ENCODE results near the gene HGS. TPM values are rescaled to one million over a fixed set of nuclear protein-coding genes. Genes with fewer than 3 reads are reported as not detected.
A peak's percentile ranks its signal among the peaks of the same experiment; 100 is the strongest.

Gene HGS
- total and polyA plus RNA-seq, 2 of the 13 experiments (the other 11 are each of a cell fraction or from before 2014, with no cell fraction given), result 73.3 to 78.1 TPM

DNA sequence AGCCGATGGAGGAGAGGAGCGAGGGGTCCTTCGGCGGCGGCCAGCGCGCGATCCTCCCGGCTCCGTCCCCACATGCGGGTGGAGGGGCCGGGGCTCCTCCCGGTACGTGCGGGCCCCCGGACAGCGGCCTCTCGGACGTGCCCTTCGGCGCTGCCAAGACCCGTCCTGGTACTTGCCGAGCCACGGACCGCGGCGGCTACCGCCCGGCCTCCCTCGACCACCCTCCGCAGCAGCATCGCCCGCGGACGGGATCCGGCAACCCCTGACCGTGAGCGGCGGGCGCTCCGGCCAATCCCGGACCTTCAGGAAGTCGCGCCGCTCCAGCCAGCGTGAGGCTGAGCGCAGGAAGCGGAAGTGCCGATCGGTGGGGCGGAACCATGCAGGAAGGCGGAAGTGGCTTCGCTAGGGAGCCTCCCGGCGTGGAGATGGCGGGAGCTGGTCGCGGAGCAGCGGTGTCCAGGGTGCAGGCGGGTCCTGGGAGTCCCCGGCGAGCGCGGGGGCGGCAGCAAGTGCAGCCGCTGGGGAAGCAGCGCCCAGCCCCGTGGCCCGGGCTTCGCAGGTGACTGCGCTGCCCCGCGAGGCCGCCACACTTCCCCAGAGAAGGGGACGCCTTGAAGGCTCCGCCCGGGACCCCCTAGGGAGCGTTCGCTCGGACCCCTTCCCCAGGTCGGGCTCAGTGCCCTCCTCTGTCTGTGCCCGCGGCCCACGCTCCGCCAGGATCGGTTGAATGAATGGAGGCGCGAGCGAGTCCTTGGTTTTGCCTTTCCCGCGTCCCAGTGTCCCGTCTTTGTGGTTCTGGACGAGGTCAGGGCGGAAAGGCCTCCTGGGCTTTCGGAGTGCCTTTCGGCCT is 17.2 kb upstream of the HGS start, which contains the start of the genes CCDC137 and OXLD1 (continued):
- TF ChIP-seq, protein P1, sequence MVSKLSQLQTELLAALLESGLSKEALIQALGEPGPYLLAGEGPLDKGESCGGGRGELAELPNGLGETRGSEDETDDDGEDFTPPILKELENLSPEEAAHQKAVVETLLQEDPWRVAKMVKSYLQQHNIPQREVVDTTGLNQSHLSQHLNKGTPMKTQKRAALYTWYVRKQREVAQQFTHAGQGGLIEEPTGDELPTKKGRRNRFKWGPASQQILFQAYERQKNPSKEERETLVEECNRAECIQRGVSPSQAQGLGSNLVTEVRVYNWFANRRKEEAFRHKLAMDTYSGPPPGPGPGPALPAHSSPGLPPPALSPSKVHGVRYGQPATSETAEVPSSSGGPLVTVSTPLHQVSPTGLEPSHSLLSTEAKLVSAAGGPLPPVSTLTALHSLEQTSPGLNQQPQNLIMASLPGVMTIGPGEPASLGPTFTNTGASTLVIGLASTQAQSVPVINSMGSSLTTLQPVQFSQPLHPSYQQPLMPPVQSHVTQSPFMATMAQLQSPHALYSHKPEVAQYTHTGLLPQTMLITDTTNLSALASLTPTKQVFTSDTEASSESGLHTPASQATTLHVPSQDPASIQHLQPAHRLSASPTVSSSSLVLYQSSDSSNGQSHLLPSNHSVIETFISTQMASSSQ (IDR thresholded peaks at IDR 0.05; ENCODE audit: low read depth), result no peak
- TF ChIP-seq, protein P1 (CRISPR knock-in tag; IDR thresholded peaks at IDR 0.05; ENCODE audit: borderline replicate concordance), result peak; percentile 53; the same call in 1 of the 2 replicates
- TF ChIP-seq RFXAP (CRISPR knock-in tag; IDR thresholded peaks at IDR 0.05; ENCODE audit: borderline replicate concordance) (no peak; the same call in 1 of the 2 replicates), TERF1 (CRISPR knock-in tag; IDR thresholded peaks at IDR 0.05) (no peak), ZNF639 (CRISPR knock-in tag; conservative IDR thresholded peaks at IDR 0.05) (peak; percentile 33; the same call in 1 of the 2 replicates), ZNF136 (CRISPR knock-in tag; IDR thresholded peaks at IDR 0.05; ENCODE audit: low read depth) (peak; percentile 45; the same call in 1 of the 2 replicates), MBD4 (IDR thresholded peaks at IDR 0.05; ENCODE audit: borderline replicate concordance, low read length) (no peak)
- TF ChIP-seq, protein P2, sequence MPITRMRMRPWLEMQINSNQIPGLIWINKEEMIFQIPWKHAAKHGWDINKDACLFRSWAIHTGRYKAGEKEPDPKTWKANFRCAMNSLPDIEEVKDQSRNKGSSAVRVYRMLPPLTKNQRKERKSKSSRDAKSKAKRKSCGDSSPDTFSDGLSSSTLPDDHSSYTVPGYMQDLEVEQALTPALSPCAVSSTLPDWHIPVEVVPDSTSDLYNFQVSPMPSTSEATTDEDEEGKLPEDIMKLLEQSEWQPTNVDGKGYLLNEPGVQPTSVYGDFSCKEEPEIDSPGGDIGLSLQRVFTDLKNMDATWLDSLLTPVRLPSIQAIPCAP (CRISPR knock-in tag; IDR thresholded peaks at IDR 0.05; ENCODE audit: low read depth), result no peak
- TF ChIP-seq, protein P3, sequence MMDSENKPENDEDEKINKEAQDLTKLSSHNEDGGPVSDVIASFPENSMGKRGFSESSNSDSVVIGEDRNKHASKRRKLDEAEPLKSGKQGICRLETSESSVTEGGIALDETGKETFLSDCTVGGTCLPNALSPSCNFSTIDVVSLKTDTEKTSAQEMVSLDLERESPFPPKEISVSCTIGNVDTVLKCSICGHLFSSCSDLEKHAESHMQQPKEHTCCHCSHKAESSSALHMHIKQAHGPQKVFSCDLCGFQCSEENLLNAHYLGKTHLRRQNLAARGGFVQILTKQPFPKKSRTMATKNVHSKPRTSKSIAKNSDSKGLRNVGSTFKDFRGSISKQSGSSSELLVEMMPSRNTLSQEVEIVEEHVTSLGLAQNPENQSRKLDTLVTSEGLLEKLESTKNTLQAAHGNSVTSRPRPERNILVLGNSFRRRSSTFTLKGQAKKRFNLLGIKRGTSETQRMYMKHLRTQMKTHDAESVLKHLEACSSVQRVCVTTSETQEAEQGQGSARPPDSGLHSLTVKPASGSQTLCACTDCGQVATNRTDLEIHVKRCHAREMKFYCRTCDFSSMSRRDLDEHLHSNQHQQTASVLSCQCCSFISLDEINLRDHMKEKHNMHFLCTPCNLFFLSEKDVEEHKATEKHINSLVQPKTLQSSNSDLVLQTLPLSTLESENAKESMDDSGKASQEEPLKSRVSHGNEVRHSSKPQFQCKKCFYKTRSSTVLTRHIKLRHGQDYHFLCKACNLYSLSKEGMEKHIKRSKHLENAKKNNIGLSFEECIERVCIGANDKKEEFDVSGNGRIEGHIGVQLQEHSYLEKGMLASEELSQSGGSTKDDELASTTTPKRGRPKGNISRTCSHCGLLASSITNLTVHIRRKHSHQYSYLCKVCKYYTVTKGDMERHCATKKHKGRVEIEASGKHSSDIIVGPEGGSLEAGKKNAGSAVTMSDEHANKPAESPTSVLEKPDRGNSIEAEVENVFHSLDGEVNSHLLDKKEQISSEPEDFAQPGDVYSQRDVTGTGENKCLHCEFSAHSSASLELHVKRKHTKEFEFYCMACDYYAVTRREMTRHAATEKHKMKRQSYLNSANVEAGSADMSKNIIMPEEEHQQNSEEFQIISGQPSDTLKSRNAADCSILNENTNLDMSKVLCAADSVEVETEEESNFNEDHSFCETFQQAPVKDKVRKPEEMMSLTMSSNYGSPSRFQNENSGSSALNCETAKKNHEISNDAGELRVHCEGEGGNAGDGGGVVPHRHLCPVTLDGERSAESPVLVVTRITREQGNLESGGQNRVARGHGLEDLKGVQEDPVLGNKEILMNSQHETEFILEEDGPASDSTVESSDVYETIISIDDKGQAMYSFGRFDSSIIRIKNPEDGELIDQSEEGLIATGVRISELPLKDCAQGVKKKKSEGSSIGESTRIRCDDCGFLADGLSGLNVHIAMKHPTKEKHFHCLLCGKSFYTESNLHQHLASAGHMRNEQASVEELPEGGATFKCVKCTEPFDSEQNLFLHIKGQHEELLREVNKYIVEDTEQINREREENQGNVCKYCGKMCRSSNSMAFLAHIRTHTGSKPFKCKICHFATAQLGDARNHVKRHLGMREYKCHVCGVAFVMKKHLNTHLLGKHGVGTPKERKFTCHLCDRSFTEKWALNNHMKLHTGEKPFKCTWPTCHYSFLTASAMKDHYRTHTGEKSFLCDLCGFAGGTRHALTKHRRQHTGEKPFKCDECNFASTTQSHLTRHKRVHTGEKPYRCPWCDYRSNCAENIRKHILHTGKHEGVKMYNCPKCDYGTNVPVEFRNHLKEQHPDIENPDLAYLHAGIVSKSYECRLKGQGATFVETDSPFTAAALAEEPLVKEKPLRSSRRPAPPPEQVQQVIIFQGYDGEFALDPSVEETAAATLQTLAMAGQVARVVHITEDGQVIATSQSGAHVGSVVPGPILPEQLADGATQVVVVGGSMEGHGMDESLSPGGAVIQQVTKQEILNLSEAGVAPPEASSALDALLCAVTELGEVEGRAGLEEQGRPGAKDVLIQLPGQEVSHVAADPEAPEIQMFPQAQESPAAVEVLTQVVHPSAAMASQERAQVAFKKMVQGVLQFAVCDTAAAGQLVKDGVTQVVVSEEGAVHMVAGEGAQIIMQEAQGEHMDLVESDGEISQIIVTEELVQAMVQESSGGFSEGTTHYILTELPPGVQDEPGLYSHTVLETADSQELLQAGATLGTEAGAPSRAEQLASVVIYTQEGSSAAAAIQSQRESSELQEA (CRISPR knock-in tag; IDR thresholded peaks at IDR 0.05; ENCODE audit: not compliant biosample characterization), result peak; percentile 40
